22Rv1 (cell line): ENCODE measurements around the gene SESTD1.

Experiments
- H3K27ac ChIP-seq: fragments of 450-650 bp; 2 replicates; pipeline ENCODE4 v1.5.1; 2017
- ZFX ChIP-seq: fragments of 450-650 bp; IDR thresholded peaks from 2 replicates; pipeline ENCODE4 v1.6.1; 2017; ENCODE audit warnings: antibody characterized with exemption, borderline replicate concordance
- TF ChIP-seq, protein P1 (sequence below): fragments of 450-650 bp; IDR thresholded peaks from 2 replicates; pipeline ENCODE4 v1.5.1; 2017; ENCODE audit warnings: mild to moderate bottlenecking

The SESTD1 gene, protein sequence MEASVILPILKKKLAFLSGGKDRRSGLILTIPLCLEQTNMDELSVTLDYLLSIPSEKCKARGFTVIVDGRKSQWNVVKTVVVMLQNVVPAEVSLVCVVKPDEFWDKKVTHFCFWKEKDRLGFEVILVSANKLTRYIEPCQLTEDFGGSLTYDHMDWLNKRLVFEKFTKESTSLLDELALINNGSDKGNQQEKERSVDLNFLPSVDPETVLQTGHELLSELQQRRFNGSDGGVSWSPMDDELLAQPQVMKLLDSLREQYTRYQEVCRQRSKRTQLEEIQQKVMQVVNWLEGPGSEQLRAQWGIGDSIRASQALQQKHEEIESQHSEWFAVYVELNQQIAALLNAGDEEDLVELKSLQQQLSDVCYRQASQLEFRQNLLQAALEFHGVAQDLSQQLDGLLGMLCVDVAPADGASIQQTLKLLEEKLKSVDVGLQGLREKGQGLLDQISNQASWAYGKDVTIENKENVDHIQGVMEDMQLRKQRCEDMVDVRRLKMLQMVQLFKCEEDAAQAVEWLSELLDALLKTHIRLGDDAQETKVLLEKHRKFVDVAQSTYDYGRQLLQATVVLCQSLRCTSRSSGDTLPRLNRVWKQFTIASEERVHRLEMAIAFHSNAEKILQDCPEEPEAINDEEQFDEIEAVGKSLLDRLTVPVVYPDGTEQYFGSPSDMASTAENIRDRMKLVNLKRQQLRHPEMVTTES

DNA sequence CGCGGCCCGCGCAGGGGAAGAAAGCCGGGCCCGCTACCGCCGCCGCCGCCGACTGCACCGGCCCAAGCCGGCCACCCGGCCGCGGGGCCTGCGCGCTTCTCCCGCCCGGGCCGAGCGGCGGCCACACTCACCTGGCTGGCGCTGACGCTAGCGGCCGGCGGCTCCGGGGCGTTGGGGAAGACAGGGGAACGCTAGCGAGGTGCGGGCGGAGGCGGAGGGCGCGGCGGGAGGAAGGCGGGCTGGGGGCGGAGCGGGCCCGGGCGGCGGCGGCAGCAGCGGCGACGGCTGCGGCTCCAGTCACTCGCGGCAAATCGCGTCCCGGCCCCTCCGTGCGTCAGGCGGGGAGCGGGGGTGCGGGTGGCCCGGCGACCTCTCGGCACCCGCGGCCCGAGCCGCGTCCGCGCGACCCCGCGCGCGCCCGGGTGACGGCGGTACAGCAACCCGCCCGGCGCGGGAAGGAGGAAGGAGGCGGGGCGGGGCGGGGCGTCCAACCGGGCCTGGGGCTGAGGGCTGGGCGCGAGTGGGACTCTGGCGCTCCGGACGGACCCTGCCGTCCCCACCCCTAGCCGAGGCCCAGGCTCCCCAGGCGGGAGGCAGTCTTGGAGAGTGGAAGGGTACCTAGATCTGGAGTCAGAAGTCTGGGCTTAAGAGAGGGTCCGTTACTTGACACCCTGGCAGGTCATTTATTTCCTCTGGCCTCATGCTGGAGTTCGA, at the start of gene SESTD1:
Gene SESTD1, minus strand, starts transcription at position 465 of the 714 bp plus-strand sequence. CDS start 72,991 bp downstream, outside the sequence.
- TF ChIP-seq, protein P1, sequence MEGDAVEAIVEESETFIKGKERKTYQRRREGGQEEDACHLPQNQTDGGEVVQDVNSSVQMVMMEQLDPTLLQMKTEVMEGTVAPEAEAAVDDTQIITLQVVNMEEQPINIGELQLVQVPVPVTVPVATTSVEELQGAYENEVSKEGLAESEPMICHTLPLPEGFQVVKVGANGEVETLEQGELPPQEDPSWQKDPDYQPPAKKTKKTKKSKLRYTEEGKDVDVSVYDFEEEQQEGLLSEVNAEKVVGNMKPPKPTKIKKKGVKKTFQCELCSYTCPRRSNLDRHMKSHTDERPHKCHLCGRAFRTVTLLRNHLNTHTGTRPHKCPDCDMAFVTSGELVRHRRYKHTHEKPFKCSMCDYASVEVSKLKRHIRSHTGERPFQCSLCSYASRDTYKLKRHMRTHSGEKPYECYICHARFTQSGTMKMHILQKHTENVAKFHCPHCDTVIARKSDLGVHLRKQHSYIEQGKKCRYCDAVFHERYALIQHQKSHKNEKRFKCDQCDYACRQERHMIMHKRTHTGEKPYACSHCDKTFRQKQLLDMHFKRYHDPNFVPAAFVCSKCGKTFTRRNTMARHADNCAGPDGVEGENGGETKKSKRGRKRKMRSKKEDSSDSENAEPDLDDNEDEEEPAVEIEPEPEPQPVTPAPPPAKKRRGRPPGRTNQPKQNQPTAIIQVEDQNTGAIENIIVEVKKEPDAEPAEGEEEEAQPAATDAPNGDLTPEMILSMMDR = no peak
- TF ChIP-seq ZFX = no peak
- H3K27ac ChIP-seq = peak within 1 kb of the TSS; percentile 58

DNA sequence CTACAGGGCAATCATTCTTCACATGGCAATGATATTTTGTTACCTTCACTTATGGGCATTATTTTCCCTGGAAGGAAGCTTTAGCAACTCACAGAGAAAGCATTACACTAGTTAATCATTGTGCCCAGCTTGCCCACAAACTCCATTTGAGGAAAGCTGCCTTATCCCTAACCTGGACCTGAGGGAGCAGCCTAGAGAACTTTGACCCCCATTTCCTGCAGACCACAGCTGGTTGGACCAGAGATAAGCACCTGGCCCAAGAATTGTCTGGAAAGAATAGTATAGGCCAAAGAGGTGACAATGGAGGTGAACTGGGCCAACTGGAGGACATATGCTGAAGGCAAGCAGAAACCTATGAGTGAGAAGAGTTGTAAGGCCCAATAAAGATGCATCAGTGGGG, 48.4 kb upstream of the SESTD1 start:
- H3K27ac ChIP-seq = no peak overlapping the region
- no peak for TF ChIP-seq ZFX
- TF ChIP-seq, protein P1 = no peak

- no peak for TF ChIP-seq ZFX
- TF ChIP-seq, protein P1 = no peak
Measured at GRCh38 chr2:179311101-179311500, 46.5 kb upstream of the SESTD1 start.

DNA sequence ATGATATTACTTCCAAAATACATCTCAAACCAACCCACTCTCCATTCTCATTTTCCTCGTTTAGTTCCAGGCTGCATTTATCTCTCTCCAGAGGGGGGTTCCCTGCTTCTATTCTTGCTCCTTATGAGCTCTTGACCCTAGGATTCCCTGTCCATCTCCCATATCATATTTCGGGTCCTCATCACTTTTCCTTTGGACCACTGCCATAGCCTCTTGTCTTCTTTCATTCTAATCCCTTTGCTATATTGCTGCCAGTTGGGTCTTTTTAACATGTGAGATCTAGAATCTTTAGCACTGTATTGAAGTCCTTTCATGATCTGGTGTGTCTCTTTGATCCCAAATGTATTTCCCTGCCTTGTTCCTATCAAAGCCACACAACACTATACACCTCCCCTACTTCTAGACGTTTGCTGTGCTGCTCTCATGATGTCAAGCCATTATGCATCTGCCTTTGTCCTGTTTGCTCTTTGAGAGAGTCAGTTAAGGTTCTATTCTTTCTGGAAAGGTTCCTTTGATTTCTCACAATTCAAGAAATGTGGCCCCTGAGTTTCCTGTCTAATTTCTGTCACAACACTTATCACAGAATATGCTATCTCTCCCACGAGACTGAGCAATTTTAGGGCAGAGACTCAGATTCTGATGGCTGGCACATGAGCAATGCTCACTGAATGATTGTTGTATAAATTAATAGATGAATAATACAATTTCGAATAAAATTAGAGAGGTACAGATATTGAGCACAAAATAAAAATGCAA, 43.2 kb upstream of the SESTD1 start:
- TF ChIP-seq, protein P1 = no peak
- TF ChIP-seq ZFX = no peak
- no peak overlapping the region for H3K27ac ChIP-seq

More at GRCh38 chr2:179311101-179311500, 46.5 kb upstream of the SESTD1 start:
- no peak overlapping the region for H3K27ac ChIP-seq

GRCh38 chr2:179305125-179305524, 40.5 kb upstream of the SESTD1 start:
- TF ChIP-seq ZFX = no peak
- TF ChIP-seq, protein P1 = no peak
- no peak overlapping the region for H3K27ac ChIP-seq

GRCh38 chr2:179304424-179304823, 39.8 kb upstream of the SESTD1 start:
- no peak overlapping the region for H3K27ac ChIP-seq
- TF ChIP-seq, protein P1 = no peak
- TF ChIP-seq ZFX = no peak
